GM21515 (cell line): ENCODE results near the gene EPG5.

Experiments
- ATAC-seq: cut with Tn5 transposase; IDR thresholded peaks from one replicate; pipeline ENCODE4 v1.9.1; 2021; ENCODE audit not compliant: unreplicated experiment

The EPG5 gene

GRCh38 chr18:45923138-45923537 lies 44.0 kb downstream of the EPG5 start:
- ATAC-seq = no peak

- ATAC-seq = no peak
These were observed 46.8 kb downstream of the EPG5 start for GRCh38 chr18:45920367-45920766.

DNA sequence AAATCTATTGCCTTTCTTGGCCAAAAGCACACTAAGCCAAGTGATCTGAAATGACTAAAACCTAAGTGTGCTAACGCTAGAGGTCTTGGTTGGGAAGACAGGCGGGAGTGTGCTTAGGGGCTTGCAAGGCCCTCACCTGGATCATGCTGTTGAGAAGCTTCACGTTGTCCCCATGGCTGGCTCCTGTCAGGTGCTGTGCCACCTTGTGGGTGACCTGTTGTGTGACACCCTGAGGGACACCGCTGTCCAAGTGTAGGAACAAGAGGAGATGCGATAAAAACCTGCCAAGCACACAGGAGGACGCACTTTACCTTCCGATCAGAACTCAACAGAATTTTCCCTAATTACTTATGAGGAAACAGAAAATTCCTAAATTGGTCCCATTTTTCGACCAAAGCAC lies 50.8 kb downstream of the EPG5 start:
- no peak for ATAC-seq

- no peak for ATAC-seq
These were observed 53.9 kb downstream of the EPG5 start for GRCh38 chr18:45913276-45913675.

- ATAC-seq = peak; percentile 62
These were observed 56.6 kb downstream of the EPG5 start for GRCh38 chr18:45910405-45911023.

DNA sequence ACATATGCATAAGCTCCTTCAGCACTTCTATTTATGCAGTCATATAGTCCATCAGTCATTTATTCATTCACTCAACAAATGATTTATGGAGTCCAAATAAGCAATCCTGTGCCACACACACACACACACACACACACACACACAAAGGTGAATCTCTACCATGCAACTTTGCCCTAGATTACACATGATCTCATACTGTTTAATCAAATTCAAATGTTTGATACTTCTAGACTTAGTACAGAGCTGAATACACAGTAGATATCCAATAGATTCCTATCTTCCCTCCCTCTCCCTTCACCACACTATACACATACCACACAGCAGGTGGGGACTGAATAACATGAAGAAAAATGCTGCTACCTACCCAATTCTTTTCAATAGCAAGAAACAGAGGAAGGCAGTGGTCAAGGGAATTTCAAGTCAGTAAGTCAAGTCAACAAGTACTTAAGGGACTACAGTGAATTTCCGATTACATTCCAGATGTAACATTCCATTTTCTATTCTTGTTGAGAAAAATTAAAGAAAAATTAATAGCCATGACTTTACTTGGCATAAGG lies 65.4 kb downstream of the EPG5 start:
- no peak for ATAC-seq

DNA sequence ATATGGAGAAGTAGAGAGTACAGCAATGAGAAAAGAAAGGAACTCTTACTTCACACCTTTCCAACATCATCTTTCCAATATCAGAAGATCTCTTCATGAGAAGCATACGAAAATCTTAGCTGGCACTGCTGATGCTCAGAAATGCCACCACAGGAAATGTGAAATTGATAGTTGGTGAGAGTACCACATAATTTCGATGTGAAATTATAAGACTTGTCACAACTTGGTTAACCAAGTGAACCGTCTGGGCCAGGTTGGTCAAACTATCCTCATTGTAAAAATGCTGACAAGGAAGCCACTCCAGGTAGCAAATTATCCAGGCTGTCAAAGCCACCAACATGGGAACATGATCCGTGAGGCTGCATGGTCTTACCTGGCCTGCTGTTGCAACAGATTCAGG lies 66.5 kb downstream of the EPG5 start:
- ATAC-seq = no peak

DNA sequence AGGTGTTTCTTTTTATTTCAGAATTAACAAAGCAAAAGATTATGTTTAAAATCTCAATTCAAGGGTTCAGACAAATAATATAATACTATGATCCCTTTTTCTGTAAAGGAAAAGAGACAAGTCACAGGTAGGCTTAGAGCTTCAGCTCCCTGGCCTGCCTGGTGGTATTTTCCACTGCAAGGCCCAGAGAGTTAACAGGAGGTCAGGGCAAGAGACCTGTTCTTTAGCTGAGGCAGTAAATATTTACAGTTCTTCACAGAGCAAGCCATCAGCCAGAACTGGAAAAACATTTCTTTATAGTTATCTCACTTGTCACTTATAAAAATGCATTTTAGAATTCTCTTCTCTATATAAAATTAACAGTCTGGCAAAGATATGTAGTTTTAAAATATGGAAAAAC lies 70.1 kb downstream of the EPG5 start:
- no peak for ATAC-seq

- no peak for ATAC-seq
These were observed 70.7 kb downstream of the EPG5 start for GRCh38 chr18:45896452-45896851.

DNA sequence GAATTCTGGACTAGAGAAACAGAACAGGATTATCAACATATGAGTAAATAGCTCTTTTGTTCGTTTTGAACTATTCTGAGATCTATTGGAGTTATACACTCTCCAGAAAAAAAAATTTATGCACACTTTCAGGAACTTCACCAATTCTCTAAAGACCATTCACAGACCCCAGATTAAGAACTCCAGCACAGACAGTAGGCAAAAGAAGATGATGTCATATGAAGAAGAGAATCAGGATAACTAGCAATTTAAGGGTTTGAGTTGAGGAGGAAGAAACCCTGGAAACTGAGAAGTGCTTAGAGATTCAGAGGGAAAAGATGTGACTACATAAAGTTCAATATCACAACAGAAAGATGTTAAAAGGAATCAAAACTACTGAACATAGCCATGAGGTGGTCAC lies 71.8 kb downstream of the EPG5 start:
- ATAC-seq = no peak

GRCh38 chr18:45894818-45895217 lies 72.3 kb downstream of the EPG5 start:
- no peak for ATAC-seq

- no peak for ATAC-seq
These were observed 75.3 kb downstream of the EPG5 start for GRCh38 chr18:45891806-45892205.

DNA sequence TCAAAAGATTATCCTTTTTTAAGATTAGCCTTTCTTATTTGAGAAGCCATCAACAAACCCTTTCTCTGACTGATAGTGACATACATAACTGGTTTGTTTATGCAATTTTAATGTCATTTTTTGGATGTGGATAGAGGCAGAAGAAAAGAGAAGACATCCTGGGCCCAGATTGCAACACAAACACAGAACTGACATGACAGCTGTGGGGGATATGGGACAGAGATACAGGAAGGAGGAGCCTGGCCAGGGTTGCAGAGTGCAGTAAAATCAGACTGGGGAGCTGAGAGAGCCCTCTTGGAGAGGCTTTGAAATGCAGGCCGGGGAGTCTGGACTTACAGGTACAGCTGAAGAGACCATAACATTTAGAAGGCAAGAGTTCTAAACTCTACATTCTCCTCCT lies 76.5 kb downstream of the EPG5 start:
- ATAC-seq = no peak

DNA sequence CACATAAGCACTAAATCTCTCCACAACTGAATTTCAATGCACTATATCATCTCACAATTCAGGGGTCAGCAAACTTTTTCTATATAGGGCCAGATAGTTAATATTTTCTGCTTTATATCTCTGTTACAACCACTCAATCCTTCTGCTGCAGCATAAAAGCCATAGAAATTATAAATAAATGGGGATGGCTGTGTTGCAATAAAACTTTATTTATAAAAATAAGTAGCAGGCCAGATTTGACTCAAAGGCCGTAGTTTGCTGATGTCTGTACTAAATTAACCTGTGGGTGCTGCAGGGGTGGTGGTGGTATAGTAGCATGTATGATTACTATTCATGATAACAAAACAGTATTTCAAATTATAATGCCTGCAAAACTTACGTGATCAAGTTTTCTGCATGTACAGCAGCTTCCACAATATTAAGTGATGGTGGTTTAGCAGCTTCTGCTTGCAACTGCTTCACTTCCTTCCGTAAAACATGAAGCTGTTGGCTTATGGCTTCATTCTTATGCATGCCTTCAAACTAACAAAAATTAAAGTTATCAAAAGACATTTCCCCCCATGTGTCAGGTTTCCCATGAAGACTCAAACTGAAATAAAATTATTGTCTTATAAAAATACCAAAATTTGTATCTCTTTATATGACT lies 77.6 kb downstream of the EPG5 start:
- ATAC-seq = no peak

DNA sequence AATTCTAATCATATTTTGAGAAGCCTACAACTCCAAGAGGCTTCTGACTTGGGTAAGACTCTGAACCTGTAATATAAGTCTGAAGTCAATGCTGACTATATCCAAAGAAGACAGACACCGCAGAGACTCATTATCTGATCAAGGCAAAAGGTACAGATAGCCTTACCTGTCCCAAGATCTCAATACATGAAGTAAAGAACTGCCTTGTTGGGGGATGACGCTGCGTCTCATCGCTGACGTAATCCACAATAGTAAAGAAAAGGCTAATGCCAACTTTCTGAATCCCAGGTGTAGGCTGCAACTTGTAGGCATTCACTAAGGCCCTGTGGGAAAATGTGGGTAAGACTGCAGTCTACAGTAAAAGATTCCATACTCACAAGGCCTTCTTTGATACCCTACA lies 79.5 kb downstream of the EPG5 start:
- no peak for ATAC-seq

GRCh38 chr18:45880876-45881558 lies 86.1 kb downstream of the EPG5 start:
- no peak for ATAC-seq

- peak; percentile 71 for ATAC-seq
These were observed 87.2 kb downstream of the EPG5 start for GRCh38 chr18:45879681-45880655.

- ATAC-seq = no peak
These were observed 89.7 kb downstream of the EPG5 start for GRCh38 chr18:45877403-45877802.

DNA sequence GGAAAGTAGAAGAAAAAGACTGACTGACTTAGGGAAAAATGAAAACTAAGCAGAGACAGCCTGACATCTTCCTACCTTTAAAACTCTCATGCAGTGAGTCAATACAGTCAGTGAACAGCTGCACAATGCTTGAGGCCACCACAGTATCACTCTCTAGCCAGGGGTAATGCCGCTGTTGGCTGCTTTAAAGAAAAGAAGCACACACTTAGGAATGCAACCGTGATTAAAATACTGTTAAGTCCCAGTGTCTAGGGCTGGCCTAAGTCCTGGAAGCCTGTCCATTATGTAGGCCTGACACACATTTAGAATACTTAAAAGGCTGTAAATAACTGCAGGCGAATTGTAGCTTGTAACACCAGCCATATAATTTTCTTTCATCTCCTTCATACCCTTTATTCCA lies 91.0 kb downstream of the EPG5 start:
- ATAC-seq = no peak

GRCh38 chr18:45874491-45875184 lies 92.5 kb downstream of the EPG5 start:
- peak; percentile 83 for ATAC-seq
